CD4-positive, alpha-beta T cell (primary cell): Measurements from ENCODE around the gene KCNN3. TPM values are rescaled to one million over a fixed set of nuclear protein-coding genes. Genes with fewer than 3 reads are reported as not detected.

Experiments used
- ATAC-seq: fragments of 200-7000 bp; cut with Tn5 transposase; one replicate; pipeline ENCODE4 v1.10.0; 2022; ENCODE audit warnings: mild to moderate bottlenecking; ENCODE audit not compliant: poor library complexity
- CTCF ChIA-PET: fragments of 350-600 bp; sonication (Branson Sonifier 250); formaldehyde crosslinking; loops from one replicate; lab custom pipeline; 2021; ENCODE audit warnings: antibody characterized with exemption, inconsistent platforms; lab: Charles Lee
- POLR2A ChIA-PET: fragments of 350-600 bp; sonication (Branson Sonifier 250); formaldehyde crosslinking; loops from one replicate; lab custom pipeline; 2021; ENCODE audit warnings: antibody characterized with exemption, inconsistent platforms; lab: Charles Lee
- DNase-seq, 14 experiments: peaks; one replicate each; pipeline ENCODE4 v3.0.0-alpha.2; 2013 to 2020; ENCODE audit warnings: mixed read lengths in 2 of 14
- H3K27ac ChIP-seq, 2 donors: one replicate each; pipeline versions ENCODE4 v1.5.1 to v1.7.0; 2013; ENCODE audit warnings: low read length in 2 of 2, low read depth in 1 of 2, mild to moderate bottlenecking in 1 of 2
- H3K27me3 ChIP-seq, 2 experiments: 1 replicate in 1 of 2; 2 replicates in 1 of 2; pipeline versions ENCODE4 v1.6.1 to v1.7.0; 2013; ENCODE audit warnings: low read length in 2 of 2, control low read depth in 1 of 2, mild to moderate bottlenecking in 1 of 2, moderate library complexity in 1 of 2; ENCODE audit not compliant: insufficient read depth in 2 of 2, control insufficient read depth in 1 of 2
- H3K36me3 ChIP-seq: one replicate; pipeline ENCODE4 v1.6.1; 2013; ENCODE audit warnings: low read length, control low read depth; ENCODE audit not compliant: insufficient read depth
- H3K4me1 ChIP-seq: one replicate; pipeline ENCODE4 v1.6.1; 2013; ENCODE audit warnings: low read length, control low read depth; ENCODE audit not compliant: insufficient read depth
- H3K4me3 ChIP-seq: one replicate; pipeline ENCODE4 v1.5.1; 2013; ENCODE audit warnings: mild to moderate bottlenecking, low read length, moderate library complexity
- H3K9me3 ChIP-seq, 2 experiments: 1 replicate in 1 of 2; 2 replicates in 1 of 2; pipeline versions ENCODE4 v1.6.1 to v1.7.0; 2013; ENCODE audit warnings: low read length in 2 of 2, mild to moderate bottlenecking in 2 of 2, control low read depth in 1 of 2, moderate library complexity in 1 of 2; ENCODE audit not compliant: control insufficient read depth in 1 of 2, insufficient read depth in 1 of 2
- H3K27ac Mint-ChIP-seq: one replicate; pipeline ENCODE4 v1.8.0; 2020; ENCODE audit warnings: mixed read lengths
- H3K27me3 Mint-ChIP-seq: one replicate; pipeline ENCODE4 v1.8.0; 2021; ENCODE audit warnings: mixed read lengths
- H3K36me3 Mint-ChIP-seq: one replicate; pipeline ENCODE4 v1.8.0; 2021; ENCODE audit warnings: low read depth, mixed read lengths
- H3K4me1 Mint-ChIP-seq: one replicate; pipeline ENCODE4 v1.8.0; 2021; ENCODE audit warnings: low read depth, mixed read lengths
- H3K4me3 Mint-ChIP-seq: one replicate; pipeline ENCODE4 v1.8.0; 2020; ENCODE audit warnings: mild to moderate bottlenecking, mixed read lengths
- H3K9me3 Mint-ChIP-seq: one replicate; pipeline ENCODE4 v1.8.0; 2020; ENCODE audit warnings: mixed read lengths
- CTCF ChIP-seq: fragments of 200-600 bp; IDR thresholded peaks from one replicate; pipeline ENCODE4 v1.8.0; 2022; ENCODE audit warnings: antibody characterized with exemption, mild to moderate bottlenecking
- intact Hi-C, 2 experiments: fragments of 100-400 bp; cut with DNase I in 1 of 2; cut with micrococcal nuclease in 1 of 2; formaldehyde crosslinking; loops; one replicate each; pipeline versions ENCODE4 v1.15.1 to v1.9.0; 2023 to 2025; cut with DNase I, micrococcal nuclease
- total RNA-seq, 174 experiments: library from RNA in 2 of 174; stranded (reverse) in 2 of 174; gene quantifications; one replicate each; pipeline ENCODE4 v1.2.3 and lab custom pipeline; 2021 to 2026

KCNN3 gene
- total RNA-seq, 2 experiments from 2014 or later = not detected

- Mint-ChIP-seq H3K4me3 (no peak overlapping the region), H3K9me3 (no peaks in the 10 kb centered on the region), H3K4me1 (peaks cover 4% of the 10 kb centered on the region), H3K36me3 (no peaks in the 10 kb centered on the region), H3K27me3 (peaks cover 5% of the 10 kb centered on the region), H3K27ac (no peak overlapping the region)
- ChIA-PET POLR2A (no interaction called here), CTCF (no interaction called here)
- Histone ChIP-seq H3K4me3 (no peak overlapping the region), H3K27ac (no peak overlapping the region), H3K4me1 (peaks cover 2% of the 10 kb centered on the region), H3K36me3 (no peaks in the 10 kb centered on the region), H3K27me3 (peaks cover 0 to 2% of the 10 kb centered on the region in 2 experiments), H3K9me3 (peaks cover 0 to 5% of the 10 kb centered on the region in 2 experiments)
- no peak for TF ChIP-seq CTCF
- no peak for DNase-seq
- no peak for ATAC-seq
- intact Hi-C loops = no loop called here
Measured at GRCh38 chr1:154733621-154734020, 136.5 kb downstream of the KCNN3 start.

GRCh38 chr1:154730986-154731489, 139.0 kb downstream of the KCNN3 start:
- Mint-ChIP-seq H3K36me3 (no peaks in the 10 kb centered on the region), H3K4me1 (no peaks in the 10 kb centered on the region), H3K4me3 (no peak overlapping the region), H3K27ac (no peak overlapping the region), H3K27me3 (no peaks in the 10 kb centered on the region), H3K9me3 (no peaks in the 10 kb centered on the region)
- no peak for ATAC-seq
- Histone ChIP-seq H3K27me3 (peaks cover 0 to 2% of the 10 kb centered on the region in 2 experiments), H3K27ac (no peak overlapping the region), H3K4me1 (peaks cover 2% of the 10 kb centered on the region), H3K9me3 (peaks cover 0 to 5% of the 10 kb centered on the region in 2 experiments), H3K4me3 (no peak overlapping the region), H3K36me3 (no peaks in the 10 kb centered on the region)
- ChIA-PET CTCF (no interaction called here), POLR2A (no interaction called here)
- no peak for DNase-seq
- no peak for TF ChIP-seq CTCF
- intact Hi-C loops = no loop called here

GRCh38 chr1:154730259-154730658, 139.8 kb downstream of the KCNN3 start:
- no peaks in the 10 kb centered on the region for H3K36me3 ChIP-seq
- no peak overlapping the region for H3K4me3 Mint-ChIP-seq
- no peak for TF ChIP-seq CTCF
- H3K27me3 Mint-ChIP-seq = no peaks in the 10 kb centered on the region
- peaks cover 2% of the 10 kb centered on the region for H3K4me1 ChIP-seq
- peaks cover 0 to 2% of the 10 kb centered on the region in 2 experiments for H3K27me3 ChIP-seq
- peaks cover 0 to 5% of the 10 kb centered on the region in 2 experiments for H3K9me3 ChIP-seq
- H3K36me3 Mint-ChIP-seq = no peaks in the 10 kb centered on the region
- no peak overlapping the region for H3K4me3 ChIP-seq
- no peak for ATAC-seq
- H3K27ac Mint-ChIP-seq = no peak overlapping the region
- no peaks in the 10 kb centered on the region for H3K9me3 Mint-ChIP-seq
- no peak overlapping the region for H3K27ac ChIP-seq
- ChIA-PET POLR2A (no interaction called here), CTCF (no interaction called here)
- no peak for DNase-seq
- intact Hi-C loops = no loop called here
- H3K4me1 Mint-ChIP-seq = no peaks in the 10 kb centered on the region
